NCI-H1694 (cell line): ENCODE results near the gene STARD8.
"Not testable (repeated sequence)": the region's sequence is repeated elsewhere in the genome, so short reads cannot be mapped to it uniquely, and the experiment has no call there.

Source experiments
- DNase-seq: peaks from one replicate; lab custom pipeline; 2025; lab: John Stamatoyannopoulos, UW

The STARD8 gene

DNA sequence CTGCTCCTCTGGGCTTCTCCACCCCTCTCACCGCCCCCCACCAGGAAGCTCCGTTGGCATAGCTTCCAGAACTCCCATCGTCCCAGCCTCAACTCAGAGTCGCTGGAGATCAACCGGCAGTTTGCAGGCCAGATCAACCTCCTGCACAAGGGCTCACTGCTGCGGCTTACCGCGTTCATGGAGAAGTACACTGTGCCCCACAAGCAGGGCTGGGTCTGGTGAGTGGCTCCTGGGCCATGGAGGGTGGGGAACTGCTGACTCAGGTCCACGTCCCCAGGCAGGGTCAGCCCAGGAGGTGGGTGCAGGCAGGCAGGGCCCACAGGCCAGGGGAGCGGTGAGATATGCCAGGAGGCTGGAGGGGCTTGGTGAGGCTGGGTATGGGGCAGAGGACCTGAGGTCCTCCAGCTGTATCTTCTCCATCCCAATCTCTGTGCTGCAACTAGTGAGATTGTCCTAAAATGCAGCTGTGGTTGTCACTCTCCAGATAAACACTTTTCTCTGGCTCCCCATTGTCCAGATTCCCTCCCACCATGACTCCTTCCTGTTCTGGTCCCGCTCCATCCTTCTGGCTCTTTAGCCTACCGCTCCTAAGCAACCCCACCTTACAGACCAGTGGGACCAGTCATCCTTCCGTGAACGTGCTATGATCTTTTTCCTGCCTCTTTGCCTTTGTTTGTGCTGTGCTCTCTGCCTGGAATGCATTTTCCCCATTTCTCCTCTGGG, 71.9 kb downstream of the STARD8 start:
- DNase-seq: no peak

DNA sequence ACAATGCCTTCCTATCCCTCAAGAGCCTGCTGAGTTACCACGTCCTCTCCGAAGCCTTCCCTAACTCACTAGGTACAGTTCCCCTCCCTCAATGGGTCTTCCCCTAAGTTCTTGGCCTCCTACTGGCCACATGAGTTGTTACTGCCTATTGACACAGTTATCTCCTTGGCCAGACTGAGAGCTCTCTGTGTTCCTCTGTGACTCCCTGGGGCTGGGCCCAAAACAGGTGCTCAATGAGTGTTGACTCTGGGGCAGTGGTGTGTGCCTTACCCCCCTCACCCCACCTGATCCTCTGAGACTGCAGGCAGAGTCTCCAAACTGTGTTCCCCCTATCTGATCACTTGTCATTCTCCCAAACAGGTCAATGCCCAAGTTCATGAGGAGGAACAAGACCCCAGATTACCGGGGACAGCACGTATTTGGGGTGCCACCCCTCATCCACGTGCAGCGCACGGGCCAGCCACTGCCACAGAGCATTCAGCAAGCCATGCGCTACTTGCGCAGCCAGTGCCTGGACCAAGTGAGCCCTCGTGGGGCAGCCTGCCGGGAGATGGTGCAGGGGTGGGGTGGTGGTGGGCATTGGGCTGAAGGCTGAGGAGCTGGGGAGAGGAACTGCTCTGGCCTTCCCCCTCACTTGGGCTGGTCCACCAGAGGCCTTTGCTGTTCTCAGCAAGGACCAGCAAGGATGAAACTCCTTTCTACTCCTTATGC, 72.6 kb downstream of the STARD8 start:
- no peak for DNase-seq

DNA sequence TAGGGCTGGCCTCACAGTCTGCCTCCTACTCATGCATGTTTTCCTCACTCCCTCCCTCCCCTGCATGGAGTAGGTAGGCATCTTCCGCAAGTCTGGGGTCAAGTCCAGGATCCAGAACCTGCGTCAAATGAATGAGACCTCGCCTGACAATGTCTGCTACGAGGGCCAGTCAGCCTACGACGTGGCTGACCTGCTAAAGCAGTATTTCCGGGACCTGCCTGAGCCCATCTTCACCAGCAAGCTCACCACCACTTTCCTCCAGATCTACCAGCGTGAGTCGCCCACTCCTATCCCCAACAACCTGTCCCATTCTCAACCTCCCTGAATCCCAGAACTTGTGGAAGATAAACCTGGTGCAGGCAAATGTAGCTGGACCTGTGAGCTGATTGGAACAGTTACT, 73.4 kb downstream of the STARD8 start:
- DNase-seq: no peak

DNA sequence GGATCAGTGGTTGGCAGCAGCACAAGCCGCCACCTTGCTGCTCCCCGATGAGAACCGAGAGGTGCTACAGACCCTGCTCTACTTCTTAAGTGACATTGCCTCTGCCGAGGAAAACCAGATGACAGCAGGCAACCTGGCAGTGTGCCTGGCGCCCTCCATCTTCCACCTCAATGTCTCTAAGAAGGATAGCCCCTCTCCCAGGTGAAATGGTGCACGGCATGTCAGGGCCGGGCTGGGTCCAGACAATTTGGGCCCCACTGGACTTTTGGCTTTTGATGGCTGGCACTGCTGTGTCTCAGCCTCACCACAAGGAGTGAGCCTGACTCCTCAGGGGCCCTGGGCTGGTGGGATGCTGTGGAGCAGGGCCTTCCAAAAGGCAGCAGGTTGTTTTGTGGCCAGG, 74.1 kb downstream of the STARD8 start:
- no peak for DNase-seq

DNA sequence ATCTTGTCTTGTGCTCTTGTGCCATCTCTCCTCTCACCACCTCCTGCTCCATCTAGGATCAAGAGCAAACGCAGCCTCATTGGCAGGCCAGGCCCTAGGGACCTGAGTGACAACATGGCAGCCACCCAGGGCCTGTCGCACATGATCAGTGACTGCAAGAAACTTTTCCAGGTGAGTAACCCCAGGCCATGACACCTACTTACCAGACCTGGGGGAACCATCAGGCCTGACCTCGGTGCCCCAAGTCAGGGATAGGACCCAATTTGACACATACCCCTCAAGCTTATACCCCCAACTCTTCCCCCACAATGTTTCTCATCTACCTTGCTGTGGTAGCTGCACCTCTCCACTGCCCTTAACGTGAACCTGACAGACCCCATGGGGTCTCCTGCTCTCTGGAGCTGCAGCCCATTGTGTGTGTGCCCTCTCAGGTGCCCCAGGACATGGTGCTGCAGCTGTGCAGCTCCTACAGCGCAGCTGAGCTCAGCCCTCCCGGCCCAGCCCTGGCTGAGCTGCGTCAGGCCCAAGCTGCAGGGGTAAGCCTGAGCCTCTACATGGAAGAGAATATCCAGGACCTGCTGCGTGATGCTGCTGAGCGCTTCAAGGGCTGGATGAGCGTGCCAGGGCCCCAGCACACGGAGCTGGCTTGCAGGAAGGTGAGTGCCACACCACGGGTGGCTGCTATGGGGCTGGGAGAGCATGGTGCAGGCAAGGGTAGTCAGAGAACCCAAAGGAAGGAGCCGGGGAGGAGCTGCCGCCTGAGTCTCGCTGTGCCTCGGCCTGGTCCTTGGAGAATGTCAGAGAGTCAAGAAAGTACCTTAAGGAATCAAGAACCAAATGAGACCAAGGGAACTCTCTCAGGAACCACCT, 74.8 kb downstream of the STARD8 start:
- DNase-seq: no peak

DNA sequence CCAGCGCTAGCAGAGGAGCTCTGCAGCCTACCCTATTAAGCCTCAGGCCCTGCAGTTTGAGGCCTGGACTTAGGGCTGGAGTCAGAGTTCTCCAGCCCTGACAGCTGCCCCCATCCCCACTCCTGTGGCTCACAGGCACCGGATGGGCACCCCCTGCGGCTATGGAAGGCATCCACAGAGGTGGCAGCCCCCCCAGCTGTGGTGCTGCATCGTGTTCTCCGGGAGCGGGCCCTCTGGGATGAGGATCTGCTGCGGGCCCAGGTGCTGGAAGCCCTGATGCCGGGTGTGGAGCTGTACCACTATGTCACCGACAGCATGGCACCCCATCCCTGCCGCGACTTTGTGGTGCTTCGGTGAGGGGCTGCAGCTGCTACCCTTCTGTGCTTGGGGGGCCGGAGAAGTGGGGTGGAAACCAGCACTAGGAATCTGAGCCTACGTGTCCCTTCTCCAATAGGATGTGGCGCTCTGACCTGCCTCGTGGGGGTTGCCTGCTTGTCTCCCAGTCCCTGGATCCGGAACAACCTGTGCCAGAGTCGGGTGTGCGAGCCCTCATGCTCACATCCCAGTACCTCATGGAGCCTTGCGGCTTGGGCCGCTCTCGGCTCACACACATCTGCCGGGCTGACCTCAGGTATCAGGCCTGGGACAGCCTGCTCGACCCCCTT, 76.2 kb downstream of the STARD8 start:
- no peak for DNase-seq

DNA sequence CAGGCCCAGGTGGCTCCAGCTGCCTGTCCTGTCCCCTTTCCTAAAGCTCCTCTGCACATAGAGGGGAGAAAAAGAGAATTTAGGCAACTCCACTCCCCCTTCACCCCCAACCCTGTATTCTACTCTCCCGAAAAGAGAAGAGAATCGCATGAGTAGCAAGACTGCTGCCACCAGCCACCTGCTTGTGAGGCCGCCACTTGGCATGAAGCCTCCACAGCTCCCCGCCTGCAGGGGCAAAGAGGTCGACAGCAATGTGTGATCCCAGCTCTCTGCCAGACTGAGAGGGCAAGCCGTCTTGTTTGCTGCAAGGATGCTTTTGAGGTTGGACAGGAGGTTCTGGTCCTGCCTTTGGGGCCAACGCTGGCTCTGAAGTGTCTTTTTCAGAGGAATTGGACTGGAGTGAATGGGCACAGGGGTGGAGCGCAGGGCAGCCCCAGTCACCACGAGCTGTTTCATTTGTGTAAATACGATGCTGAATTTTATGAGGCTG, 77.1 kb downstream of the STARD8 start:
- no peak for DNase-seq

DNA sequence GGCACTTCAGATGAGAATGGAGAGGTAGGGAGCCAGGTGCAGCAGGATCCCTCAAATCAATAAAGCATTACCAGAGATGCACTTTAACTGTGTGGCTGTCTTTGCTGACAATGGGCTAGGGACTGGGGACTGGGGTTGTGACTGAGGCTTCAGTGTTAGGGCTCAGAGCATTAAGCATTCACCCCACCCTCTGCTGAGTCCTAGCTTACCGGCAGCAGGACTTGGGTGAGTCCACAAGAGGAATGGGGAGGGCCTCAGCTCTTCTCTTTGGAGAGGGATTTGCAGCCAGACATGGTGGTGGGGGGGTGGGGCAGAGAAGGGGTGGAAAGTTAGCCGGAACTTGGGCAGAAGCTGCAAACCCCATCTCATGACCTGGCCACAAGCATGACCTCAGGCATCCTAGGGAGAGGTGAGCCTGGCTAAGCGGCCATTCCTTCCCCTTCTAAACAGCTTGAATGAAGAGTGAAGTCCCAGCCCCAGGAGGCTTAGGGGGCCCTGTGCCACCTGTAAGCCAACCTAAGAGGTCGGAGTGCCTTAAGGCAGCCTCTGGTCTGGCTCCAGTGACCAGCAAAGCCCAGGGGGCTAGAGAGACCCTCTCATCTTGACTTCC, 78.4 kb downstream of the STARD8 start:
- no peak for DNase-seq

DNA sequence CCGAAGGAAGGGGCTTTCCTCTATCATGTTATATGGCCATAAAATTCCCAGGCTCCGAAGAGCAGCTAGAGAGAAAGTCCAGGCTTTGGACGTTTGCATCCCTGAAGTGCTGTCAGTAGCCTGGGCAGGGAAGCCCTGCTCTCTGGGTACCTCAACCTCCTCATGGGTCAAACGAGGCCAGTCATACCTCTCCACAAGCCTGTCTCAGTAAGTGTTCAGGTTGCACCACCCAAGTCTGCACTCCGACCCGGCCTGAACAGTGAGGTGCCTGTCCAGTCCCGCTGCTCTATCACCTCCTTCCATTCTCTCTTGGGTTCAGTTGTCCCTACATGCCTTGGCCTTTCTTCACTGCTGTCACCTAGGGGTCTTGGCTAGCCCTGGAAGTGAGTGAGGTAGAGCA, 78.9 kb downstream of the STARD8 start:
- DNase-seq: no peak

DNA sequence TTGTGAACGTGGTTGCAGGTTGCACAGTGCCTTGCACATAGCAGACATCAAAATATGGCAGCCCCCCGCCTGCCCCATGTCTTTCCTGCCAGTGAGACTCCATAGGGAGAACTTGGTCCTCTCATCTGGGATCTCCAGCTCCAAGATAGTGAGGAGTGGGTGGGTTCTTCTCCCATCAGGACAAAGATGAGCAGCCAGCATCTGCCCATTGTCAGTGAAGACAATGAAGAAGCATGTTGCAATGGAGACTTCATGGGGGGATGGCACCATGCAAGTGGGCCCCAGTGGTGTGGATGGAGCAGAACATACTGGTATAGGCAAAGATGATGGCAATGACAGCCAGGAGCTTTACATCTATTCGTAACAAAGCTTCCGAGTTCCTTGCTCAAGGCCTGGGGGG, 80.2 kb downstream of the STARD8 start:
- no peak for DNase-seq

DNA sequence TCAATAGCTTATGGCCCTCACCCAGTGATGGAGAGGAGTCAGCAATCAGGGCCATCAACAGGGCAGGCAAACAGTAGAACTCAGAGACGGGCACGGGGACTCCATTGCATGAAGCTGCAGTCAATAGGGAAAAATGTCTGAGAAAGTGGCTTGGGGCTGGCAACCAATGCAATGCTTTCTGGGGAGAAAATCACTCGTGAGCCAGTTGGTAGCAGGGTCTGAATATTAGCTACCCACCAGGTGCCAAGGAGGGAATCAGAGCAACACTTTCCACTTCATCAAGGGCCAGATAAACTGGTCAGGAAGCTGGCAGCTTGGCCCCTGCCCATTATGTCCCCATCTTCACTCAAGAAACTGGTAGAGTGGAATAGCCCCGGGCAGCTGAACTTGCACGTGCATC, 80.7 kb downstream of the STARD8 start:
- DNase-seq: no peak

DNA sequence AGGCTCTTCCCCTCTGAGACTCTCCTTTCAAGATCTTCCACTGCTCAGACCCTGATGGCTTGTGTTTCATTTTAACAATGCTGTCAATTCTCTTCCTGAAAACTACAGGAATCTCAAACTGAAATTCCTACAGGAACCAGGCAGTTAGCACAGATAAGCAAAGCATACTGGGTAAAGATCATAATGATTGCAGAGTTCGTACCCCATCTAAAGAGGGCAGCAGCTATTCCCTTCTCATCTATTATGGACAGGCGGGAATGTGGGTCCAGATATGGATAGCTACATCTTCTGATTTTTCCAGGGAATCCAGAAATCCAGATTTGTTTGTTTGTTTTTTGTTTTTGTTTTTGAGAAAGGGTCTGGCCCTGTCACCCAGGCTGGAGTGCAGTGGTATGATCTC, 83.8 kb downstream of the STARD8 start:
- no peak for DNase-seq

DNA sequence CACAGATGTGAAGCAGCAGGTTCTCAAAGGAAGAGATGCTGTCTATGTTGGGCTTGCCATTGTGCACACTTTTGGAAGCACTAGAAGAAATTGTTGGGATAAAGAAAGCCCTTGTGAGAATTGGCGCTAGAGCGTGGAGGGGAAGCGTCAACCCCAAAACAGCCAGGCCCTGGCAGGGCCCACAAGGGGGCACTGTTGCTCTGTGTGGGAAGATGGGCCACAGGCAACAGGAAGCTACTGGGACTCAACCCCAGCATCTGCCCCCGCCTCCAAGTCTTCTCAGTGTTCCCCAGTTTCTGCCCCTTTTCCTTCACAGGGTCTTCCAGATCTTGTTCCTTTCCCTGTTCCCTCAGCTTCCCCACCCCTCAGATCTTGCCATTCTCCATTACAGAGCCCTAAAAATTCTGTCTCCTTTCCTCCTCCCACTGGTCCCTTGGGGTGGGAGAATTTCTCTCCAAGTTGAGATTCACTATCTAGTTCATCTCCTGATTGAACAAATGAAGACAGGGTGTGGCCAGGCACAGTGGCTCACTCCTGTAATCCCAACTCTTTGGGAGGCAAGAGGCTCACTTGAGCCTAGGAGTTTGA, 85.5 kb downstream of the STARD8 start:
- peak; percentile 50 for DNase-seq

DNA sequence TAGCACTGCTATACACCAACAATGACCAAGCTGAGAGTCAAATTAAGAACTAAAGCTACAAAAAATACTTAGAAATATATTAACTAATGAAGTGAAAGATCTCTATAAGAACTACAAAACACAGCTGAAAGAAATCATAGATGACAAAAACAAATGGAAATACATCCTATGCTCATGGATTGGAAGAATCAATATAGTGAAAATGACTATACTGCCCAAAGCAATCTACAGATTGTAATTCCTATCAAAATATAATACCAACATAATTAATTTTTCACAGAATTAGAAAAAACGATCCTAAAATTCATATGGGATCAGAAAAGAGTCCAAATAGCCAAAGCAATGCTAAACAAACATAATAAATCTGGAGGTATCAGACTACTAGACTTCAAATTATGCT, 87.8 kb downstream of the STARD8 start:
- DNase-seq: no peak

DNA sequence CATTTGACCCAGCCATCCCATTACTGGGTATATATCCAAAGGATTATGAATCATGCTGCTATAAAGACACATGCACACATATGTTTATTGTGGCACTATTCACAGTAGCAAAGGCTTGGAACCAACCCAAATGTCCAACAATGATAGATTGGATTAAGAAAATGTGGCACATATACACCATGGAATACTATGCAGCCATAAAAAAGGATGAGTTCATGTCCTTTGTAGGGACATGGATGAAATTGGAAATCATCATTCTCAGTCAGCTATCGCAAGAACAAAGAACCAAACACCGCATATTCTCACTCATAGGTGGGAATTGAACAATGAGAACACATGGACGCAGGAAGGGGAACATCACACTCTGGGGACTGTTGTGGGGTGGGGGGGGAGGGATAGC, 94.4 kb downstream of the STARD8 start:
- not testable (repeated sequence) for DNase-seq

DNA sequence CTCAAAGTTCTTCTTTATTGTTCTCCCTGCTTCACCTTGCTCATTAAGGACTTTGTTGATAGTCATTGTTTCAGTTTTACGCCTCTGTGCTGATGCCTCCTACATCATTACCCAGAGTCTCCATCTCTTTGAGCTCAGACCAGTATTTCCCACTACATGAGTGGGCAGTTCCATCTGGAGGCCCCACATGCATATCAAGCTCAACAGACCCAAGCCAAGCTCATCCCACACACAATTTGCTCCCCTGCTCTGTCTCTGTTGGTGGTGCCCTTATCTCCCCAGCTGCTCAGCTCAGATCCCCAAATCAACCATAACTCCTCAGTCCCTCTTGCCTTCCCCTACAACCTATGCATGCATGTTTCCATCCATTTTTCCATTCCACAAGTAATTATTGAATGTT, 96.3 kb downstream of the STARD8 start:
- no peak for DNase-seq

DNA sequence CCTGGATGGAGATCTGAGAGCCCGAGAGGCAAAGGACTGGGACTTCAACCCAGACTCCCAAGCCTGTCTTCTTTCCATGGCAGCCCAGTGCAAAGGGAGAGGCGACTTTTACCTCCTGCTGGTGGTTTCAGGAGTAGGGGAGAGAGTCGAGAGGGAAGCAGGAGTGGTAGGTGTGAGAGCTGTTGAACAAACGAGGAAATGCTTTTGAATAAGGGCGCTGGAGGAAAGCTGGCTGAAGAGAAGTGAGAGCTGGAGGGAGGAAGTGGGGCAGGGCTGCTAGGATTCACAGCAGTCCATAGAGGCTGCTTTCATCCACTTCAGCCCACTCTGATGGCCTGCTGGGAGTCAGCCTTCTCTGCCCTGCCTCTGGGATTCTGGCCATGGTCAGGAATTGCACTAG, 99.5 kb downstream of the STARD8 start:
- no peak for DNase-seq

DNA sequence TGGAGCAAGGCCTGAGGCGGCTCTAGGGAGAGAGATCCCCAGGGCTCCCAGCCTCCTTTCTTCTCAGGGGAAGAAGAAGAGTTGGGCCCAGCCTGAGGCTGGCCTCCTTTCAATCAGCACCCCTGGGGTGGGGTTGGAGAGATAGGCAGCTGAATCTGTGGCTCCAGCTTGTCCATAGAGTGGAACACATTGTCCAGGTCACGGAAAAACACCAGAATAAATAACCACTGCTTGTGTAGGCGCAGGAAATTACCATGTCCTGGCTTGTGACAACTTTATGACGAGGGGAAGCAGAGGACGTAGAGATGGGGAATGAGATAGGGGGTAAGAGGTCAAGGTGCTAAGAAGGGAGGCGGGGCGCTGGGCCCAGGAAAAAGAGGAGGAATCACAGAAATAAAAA, 100.6 kb downstream of the STARD8 start:
- no peak for DNase-seq

DNA sequence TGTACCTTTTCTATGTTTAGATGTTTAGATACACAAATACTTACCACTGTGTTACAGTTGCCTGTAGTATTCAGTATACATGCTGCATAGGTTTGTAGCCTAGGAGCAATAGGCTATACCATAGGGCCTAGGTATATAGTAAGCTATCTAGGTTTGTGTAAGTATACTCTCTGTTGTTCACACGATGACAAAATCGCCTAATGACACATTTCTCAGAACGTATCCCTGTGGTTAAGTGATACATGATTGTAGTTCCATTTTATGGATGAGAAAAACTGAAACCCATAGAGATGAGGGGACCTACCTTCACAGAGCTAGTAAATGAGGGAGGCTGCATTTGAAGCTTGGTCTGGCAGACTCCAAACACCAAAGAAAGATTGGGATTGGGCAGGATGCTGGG, 102.0 kb downstream of the STARD8 start:
- no peak for DNase-seq

DNA sequence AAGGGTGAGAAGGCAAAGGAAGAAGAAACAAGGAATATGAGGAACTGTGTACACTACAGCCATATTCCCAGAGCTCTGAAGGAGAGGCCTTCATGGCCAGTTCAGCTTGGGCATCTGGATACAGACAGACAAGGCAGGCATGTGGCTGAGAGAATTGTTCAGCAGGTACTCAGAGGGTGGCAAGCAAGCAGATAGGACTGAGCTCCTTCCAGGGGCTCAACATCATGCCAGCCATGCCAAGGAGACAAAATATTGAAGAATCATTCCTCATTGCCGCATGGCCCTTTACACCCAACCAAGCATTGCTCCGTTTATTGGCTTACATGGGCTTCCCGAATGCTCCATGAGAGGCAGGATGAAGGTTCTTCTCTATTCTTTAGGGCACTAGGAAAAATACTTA, 102.8 kb downstream of the STARD8 start:
- DNase-seq: no peak

DNA sequence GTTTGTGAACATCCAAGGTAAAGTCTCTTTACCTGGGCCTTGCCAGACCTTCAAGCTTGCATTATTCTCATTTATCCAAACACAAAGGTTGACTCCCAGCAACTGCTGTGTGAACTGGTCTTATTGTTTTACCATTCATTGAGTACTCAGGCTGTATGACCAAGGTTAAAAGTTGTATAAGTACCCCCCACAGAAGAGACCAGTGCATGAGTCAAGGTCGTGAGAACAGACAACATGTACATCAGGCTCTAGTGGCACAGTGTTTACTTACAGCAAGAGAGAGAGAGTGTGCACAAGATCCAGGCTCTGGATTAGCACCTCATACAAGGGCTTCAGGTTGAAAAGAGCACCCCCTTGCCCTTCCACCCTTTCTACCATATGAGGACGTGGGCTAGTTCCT, 103.9 kb downstream of the STARD8 start:
- no peak for DNase-seq
